OCI-LY1 (cell line): ENCODE measurements around the gene RPS6KL1.

Source experiments
- H2AFZ ChIP-seq: fragments of 200-600 bp; sonication (generic), shearing (Covaris generic); 2 replicates; pipeline ENCODE4 v1.6.0; 2014; ENCODE audit warnings: antibody characterized with exemption, mild to moderate bottlenecking, low read length
- H3F3A ChIP-seq: fragments of 200-600 bp; sonication (generic), shearing (Covaris generic); 2 replicates; pipeline ENCODE4 v1.6.0; 2014; ENCODE audit warnings: mild to moderate bottlenecking, antibody characterized with exemption, low read length, moderate library complexity; ENCODE audit not compliant: insufficient read depth
- H3K27ac ChIP-seq: fragments of 200-600 bp; sonication (generic); 2 replicates; pipeline ENCODE4 v1.5.1; 2014; ENCODE audit warnings: low read length, mixed run types, mild to moderate bottlenecking, low read depth; ENCODE audit not compliant: poor library complexity, severe bottlenecking
- H3K27me3 ChIP-seq: fragments of 200-600 bp; sonication (generic); 2 replicates; pipeline ENCODE4 v1.6.0; 2014; ENCODE audit warnings: antibody characterized with exemption, mild to moderate bottlenecking, low read length, moderate library complexity; ENCODE audit not compliant: insufficient read depth
- H3K36me3 ChIP-seq: fragments of 200-600 bp; sonication (generic); 2 replicates; pipeline ENCODE4 v1.6.1; 2014; ENCODE audit warnings: mild to moderate bottlenecking, antibody characterized with exemption, low read length, moderate library complexity, mixed read lengths; ENCODE audit not compliant: insufficient read depth
- H3K4me1 ChIP-seq: fragments of 200-600 bp; sonication (generic); 2 replicates; pipeline ENCODE4 v1.5.1; 2014; ENCODE audit warnings: mild to moderate bottlenecking, low read length, moderate library complexity; ENCODE audit not compliant: insufficient read depth, severe bottlenecking
- H3K4me2 ChIP-seq: fragments of 200-600 bp; sonication (generic), shearing (Covaris generic); 2 replicates; pipeline ENCODE4 v1.6.1; 2014; ENCODE audit warnings: low read length
- H3K4me3 ChIP-seq: fragments of 200-600 bp; sonication (generic); 2 replicates; pipeline ENCODE4 v1.5.1; 2014; ENCODE audit warnings: low read length, low read depth, mild to moderate bottlenecking, mixed read lengths; ENCODE audit not compliant: poor library complexity, severe bottlenecking
- H3K79me2 ChIP-seq: fragments of 200-600 bp; shearing (Covaris generic); 2 replicates; pipeline ENCODE4 v1.6.1; 2016; ENCODE audit warnings: mixed run types, low read length, mixed read lengths; ENCODE audit not compliant: insufficient read depth
- H3K9ac ChIP-seq: fragments of 200-600 bp; sonication (generic), shearing (Covaris generic); 2 replicates; pipeline ENCODE4 v1.6.1; 2014; ENCODE audit warnings: mild to moderate bottlenecking, low read length, mixed read lengths
- H3K9me2 ChIP-seq: fragments of 200-600 bp; sonication (generic), shearing (Covaris generic); 2 replicates; pipeline ENCODE4 v1.6.1; 2014; ENCODE audit warnings: low read depth, mild to moderate bottlenecking, low read length, mixed read lengths
- H3K9me3 ChIP-seq: fragments of 200-600 bp; shearing (Covaris generic); 2 replicates; pipeline ENCODE4 v1.6.1; 2014; ENCODE audit warnings: low read length, mixed read lengths
- H4K20me1 ChIP-seq: fragments of 200-600 bp; sonication (generic), shearing (Covaris generic); 2 replicates; pipeline ENCODE4 v1.6.0; 2016; ENCODE audit warnings: mild to moderate bottlenecking, low read length; ENCODE audit not compliant: insufficient read depth
- CTCF ChIP-seq: fragments of 200-600 bp; sonication (generic), shearing (Covaris generic); IDR thresholded peaks from 2 replicates; pipeline ENCODE4 v1.5.1; 2017; ENCODE audit warnings: mild to moderate bottlenecking, antibody characterized with exemption, low read length, moderate library complexity, mixed read lengths
- EZH2 ChIP-seq: fragments of 200-600 bp; sonication (generic), shearing (Covaris generic); IDR thresholded peaks from 2 replicates; pipeline ENCODE4 v1.8.0; 2017; ENCODE audit warnings: borderline replicate concordance, mixed run types, mild to moderate bottlenecking, antibody characterized with exemption, low read length, moderate library complexity, mixed read lengths

RPS6KL1 gene

GRCh38 chr14:74951443-74952179 is 28.6 kb upstream of the RPS6KL1 start:
- Histone ChIP-seq H3K4me3 (no peak overlapping the region), H3F3A (no peaks in the 10 kb centered on the region), H3K36me3 (no peaks in the 10 kb centered on the region), H3K4me2 (no peak overlapping the region), H3K4me1 (peaks cover under 1% of the 10 kb centered on the region), H3K9me2 (no peaks in the 10 kb centered on the region), H2AFZ (no peak overlapping the region), H3K27me3 (no peaks in the 10 kb centered on the region), H3K9me3 (no peaks in the 10 kb centered on the region), H3K79me2 (no peaks in the 10 kb centered on the region), H3K27ac (no peak overlapping the region), H4K20me1 (no peaks in the 10 kb centered on the region), H3K9ac (no peak overlapping the region)
- no peak for TF ChIP-seq CTCF
- TF ChIP-seq EZH2 = no peak

- no peak overlapping the region for H3K4me2 ChIP-seq
- H3K9ac ChIP-seq = no peak overlapping the region
- TF ChIP-seq CTCF (no peak), EZH2 (no peak)
- H3K27ac ChIP-seq = no peak overlapping the region
- peaks cover 7% of the 10 kb centered on the region for H3K4me1 ChIP-seq
- no peak overlapping the region for H3K4me3 ChIP-seq
- no peaks in the 10 kb centered on the region for H3K9me3 ChIP-seq
- no peaks in the 10 kb centered on the region for H3K79me2 ChIP-seq
- no peaks in the 10 kb centered on the region for H3F3A ChIP-seq
- no peaks in the 10 kb centered on the region for H3K27me3 ChIP-seq
- no peaks in the 10 kb centered on the region for H3K36me3 ChIP-seq
- H2AFZ ChIP-seq = no peak overlapping the region
- H3K9me2 ChIP-seq = no peaks in the 10 kb centered on the region
- no peaks in the 10 kb centered on the region for H4K20me1 ChIP-seq
These were observed 27.9 kb upstream of the RPS6KL1 start for GRCh38 chr14:74950795-74951442.

GRCh38 chr14:74949859-74950573 is 27.0 kb upstream of the RPS6KL1 start:
- no peaks in the 10 kb centered on the region for H4K20me1 ChIP-seq
- peaks cover 14% of the 10 kb centered on the region for H3K4me1 ChIP-seq
- no peak overlapping the region for H2AFZ ChIP-seq
- no peaks in the 10 kb centered on the region for H3K36me3 ChIP-seq
- H3K9me2 ChIP-seq = no peaks in the 10 kb centered on the region
- H3K4me3 ChIP-seq = no peak overlapping the region
- no peak overlapping the region for H3K9ac ChIP-seq
- no peak overlapping the region for H3K27ac ChIP-seq
- no peaks in the 10 kb centered on the region for H3F3A ChIP-seq
- H3K4me2 ChIP-seq = no peak overlapping the region
- H3K79me2 ChIP-seq = no peaks in the 10 kb centered on the region
- H3K9me3 ChIP-seq = no peaks in the 10 kb centered on the region
- no peaks in the 10 kb centered on the region for H3K27me3 ChIP-seq
- TF ChIP-seq CTCF (no peak), EZH2 (no peak)
